Left lobe of liver (tissue), 2 donors: ENCODE results near the gene RERE. TPM values are rescaled to one million over a fixed set of nuclear protein-coding genes. Genes with fewer than 3 reads are reported as not detected.

ENCODE experiments used
- ATAC-seq: fragments of 200-7000 bp; cut with Tn5 transposase; one replicate; pipeline ENCODE4 v1.9.1; 2020; ENCODE audit warnings: mild to moderate bottlenecking, moderate library complexity
- DNase-seq: peaks from one replicate; pipeline ENCODE4 v3.0.0-alpha.2; 2020; ENCODE audit warnings: low spot score
- total RNA-seq: library from RNA; stranded (reverse); gene quantifications from one replicate; pipeline ENCODE4 v1.2.1, GENCODE V29; 2021
- donor health status: DM: no; HTN: no; CAD: no; lungs with moderate emphysema.
- donor health status: DM: no; HTN: yes; CAD: no.

RERE gene
- total RNA-seq, 1 donor from 2014 or later: 30.9 TPM

DNA sequence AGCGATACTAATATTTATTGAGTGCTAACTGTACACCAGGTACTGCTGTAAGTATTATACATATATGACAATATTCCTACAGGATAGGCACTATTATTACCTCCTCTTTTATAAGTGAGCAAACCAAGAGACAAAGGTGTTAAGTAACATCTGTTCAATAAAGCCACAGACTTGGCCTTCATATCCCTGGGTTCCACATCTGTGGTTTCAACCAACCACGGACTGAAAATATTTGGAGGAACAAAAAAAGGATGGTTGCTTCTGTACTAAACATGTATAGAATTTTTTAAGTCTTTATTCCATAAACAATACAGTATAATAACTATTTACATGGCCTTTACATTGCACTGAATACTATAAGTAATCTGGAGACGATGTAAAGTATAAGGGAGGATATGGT, 95.1 kb downstream of the RERE start:
- DNase-seq (no peak), ATAC-seq (no peak)

DNA sequence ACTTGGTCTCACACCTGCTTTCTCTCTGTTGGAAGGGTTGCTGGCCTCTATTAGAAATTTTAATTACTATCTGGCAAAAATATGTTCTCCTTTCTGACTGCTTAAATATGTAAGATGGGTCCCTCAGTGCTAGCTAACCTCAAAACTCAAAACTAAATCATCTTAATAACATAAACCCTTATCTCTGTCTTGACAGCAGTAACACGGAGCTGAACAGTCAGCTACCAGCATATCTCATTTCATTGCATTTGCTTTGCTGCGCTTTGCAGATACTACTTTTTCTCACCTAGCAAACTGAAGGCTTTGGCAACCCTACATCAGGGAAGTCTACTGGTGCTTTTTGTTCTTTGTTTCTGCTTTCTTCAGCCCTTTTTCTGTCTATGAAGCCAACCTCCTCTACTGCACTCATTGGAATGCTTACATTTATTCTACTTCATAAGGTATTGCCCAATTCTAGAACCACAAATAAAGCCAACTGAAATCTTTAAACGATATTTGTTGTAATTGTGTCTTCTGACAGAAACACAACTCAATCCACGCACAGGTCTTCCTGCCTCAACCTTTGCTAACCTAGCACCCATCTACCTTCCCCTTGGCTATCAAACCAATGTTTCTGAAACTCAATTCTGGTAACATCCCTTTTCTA, 95.6 kb downstream of the RERE start:
- ATAC-seq (no peak), DNase-seq (no peak)

DNA sequence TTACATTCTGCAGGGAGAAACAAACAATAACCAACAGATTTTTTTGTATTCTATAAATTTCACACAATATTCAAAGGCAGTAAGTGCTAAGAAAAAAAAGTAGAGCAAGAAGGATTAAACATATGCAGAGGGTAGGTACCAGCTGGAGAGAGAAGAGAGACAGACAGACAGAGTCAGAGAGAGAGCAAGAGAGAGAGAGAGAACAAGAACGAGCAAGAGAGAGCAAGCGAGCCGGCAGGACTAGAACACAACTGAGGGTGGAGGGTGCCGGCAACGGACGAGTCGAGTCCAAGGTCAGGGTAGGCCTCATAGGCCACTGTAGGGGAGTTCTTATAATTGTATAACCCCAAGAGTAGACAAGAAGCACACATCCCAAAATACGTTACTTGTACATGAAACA, 97.1 kb downstream of the RERE start:
- ATAC-seq: no peak
- no peak for DNase-seq

DNA sequence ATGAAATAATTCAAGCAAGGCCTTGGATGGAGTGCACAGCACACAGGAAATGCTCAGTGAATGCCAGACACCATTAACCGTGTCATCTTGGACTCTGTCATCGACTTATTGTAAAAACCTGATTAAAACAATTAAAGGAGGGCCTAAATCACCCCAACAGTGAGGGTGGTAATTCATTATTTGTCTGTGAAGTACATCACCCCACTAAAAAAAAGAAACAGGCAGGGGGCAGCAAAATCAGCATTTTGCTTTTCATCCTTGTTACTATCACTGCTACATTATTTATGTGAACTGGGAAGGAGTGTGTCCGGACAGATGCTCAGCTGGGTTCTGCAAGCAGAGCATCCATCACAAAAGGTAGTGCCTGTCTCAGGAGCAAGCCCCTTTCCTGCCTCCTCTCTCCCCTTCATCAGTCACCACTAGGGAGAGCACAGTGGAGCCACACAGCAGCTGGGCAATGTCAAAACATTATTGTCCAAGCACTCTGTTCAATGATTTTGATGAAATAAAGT, 98.5 kb downstream of the RERE start:
- no peak for ATAC-seq
- DNase-seq: no peak

DNA sequence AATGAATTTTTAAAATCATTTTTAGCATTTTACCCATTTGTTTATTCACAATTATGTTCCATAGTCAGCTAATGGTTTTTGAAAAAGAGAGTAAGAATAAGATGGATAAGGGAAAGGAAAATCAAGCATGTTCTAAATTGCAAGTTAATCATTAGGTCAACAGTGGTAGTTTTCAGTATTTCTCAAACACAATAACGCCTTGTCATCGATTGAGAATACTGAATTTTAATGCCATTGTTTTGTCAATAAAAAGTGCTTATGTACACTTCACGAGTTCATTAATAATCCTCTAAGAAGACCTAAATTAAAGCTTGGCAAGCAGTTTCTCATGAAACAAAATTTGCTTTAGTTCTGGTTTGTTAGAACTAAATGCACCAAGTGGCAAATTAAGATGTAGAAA, 100.3 kb downstream of the RERE start:
- no peak for ATAC-seq
- DNase-seq: no peak

DNA sequence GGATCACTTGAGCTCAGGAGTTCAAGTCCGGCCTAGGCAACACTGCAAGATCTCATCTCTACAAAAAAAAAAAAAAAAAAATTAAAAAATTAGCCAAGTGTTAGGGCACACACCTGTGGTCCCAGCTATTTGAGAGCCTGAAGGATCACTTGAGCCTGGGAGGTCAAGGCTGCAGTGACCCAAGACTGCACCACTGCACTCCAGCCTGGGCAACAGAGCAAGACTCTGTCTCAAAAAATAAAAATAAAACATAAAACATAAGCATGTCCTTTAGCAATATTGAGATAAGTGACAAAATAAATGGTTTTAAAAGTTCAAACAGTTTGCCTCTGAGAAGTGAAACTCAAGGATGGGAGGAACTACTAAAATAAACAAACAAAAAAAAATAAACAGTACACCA, 101.2 kb downstream of the RERE start:
- no peak for DNase-seq
- ATAC-seq: no peak

DNA sequence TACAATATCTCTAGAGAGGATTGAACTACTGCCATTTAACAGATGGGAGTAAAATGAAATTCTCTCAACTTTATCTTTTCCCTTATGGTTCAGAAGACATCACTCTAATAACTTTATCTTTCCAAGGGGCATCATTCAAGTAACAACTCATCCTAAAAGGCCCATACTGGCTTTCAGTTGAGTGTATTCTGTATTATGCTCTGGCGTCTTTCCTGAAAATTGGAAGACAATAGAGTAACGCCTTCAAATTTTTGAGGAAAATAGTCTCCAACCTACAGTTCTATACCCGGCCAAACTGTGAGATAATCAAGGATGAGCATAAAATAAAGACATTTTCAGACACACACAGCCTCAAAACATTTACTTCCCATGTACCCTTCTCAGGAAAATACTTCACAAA, 103.3 kb downstream of the RERE start:
- ATAC-seq: no peak
- DNase-seq: no peak

DNA sequence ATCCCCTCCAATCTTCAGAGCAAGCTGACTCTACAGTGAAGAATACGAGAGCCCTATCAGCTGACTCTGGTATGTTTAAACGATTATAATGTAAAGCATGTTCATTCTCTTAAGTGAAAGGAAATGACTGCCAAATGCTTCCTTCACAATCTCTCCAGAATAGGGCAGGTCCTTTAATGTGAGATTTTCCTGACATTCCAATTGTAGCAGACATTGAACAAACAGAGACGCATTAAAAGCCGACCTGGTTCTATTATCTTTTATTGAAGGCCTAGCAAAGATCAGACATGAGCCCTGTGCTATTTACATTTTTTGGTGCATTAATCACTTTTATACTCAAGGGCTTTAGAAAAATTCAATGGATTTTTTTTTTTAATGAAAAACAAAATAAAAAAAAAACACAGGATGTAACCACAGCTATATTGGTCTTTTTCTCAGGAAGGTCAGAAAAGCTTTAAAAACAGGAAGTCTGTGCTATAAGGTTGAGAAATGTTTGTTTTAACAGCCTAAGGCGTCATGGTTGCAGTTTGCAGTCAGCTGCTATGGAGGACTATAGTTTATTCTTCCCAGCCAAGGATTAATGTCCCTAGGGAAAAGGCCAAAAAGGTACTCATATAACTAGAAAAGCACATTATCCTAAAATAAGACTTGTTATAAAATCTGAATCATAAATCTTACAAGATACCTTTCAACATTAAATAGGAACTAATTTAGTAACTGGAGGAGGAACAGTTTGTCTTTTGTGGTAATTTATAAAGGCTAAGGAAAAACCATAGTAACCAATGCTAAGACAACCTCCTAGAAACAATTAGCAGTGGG, 104.8 kb downstream of the RERE start:
- no peak for DNase-seq
- ATAC-seq: peak; percentile 60

DNA sequence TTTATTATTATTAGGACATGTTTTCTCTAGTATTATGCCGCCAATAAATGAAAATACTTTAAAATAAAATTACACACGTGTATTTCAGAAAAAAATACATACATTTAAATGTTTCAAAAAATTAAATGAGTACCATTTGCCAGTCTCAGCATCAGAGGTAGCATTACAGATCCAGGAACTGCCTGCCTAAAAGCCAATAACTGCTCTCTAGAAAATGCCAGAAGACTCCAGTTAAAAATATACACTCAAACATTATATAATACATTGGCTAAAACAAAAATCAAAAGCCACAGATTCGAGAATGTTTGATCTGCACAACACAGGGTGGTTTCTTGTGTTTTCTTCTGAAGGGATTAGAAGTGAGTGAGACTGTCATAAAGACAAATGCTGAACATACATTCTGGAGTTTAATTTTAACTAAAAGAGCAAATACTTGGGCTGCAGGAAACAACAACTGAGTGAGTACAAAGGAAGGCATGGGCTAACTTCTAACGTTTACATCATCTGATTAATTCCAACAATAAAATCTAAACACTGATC, 105.5 kb downstream of the RERE start:
- DNase-seq (no peak), ATAC-seq (peak; percentile 38)

DNA sequence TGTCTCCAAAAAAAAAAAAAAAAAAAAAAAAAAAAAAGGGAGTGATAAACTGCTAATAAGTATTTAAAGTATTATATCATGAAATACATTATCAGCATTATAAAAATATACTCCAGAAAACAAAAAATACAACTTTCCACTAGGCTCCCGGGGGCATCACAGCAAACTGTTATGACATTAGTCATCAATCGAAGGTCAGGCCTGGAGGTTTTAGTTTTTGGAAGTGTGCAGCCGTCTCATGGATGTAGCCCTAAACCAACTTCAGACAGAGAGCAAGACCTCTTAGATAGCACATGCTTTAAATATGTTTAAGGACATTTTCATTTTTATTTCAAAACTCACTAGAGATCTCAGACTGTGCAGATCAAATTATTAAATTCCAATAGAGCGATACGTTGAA, 106.3 kb downstream of the RERE start:
- ATAC-seq: no peak
- DNase-seq: no peak

DNA sequence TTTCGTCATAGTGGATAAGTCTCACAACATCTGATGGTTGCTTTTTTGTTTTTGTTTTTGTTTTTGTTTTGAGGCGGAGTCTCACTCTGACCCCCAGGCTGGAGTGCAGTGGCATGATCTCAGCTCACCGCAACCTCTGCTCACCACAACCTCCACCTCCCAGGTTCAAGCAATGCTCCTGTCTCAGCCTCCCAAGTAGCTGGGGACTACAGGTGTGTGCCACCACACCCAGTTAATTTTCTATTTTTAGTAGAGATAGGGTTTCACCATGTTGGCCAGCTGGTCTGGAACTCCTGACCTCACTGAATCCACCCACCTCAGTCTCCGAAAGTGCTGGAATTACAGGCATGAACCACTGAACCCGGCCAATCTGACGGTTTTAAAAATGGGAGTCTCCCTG, 109.2 kb downstream of the RERE start:
- no peak for DNase-seq
- ATAC-seq: no peak

DNA sequence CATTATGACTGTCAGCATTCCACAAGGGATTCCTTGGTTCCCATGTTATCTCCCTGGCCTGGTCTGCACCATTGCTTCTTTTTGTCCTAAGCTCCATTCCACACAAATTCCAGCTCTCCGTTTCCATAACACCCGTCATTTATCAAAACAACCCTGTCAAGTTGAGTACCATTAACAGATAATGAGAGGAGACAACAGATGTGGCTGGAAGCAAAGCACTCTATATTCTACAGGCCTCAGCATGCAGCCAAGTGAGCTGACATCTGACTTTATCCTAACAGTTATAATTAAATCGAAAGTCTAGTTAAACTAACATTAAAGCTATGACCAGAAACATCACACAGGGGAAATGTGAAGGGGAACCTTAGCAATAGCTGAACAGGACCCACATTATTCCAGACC, 110.4 kb downstream of the RERE start:
- DNase-seq: no peak
- no peak for ATAC-seq

DNA sequence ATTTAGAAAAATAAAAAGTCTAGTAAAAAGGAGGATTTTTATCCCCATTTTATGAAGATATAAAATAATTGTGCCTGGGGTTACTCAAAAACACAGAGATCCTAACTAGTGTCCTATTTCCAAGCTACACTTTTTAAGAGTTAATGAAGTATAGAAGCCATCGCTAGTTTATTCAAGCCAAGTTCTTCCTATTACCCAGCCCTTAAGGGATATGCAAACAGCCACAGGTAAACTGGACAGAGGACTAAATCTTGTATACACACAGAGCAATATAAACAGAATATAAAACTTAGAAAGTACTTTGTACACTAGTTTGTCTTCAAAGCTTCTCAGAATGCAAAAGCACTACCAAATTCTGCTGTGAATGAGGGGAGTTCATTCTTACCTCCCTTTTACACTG, 111.1 kb downstream of the RERE start:
- no peak for ATAC-seq
- no peak for DNase-seq

DNA sequence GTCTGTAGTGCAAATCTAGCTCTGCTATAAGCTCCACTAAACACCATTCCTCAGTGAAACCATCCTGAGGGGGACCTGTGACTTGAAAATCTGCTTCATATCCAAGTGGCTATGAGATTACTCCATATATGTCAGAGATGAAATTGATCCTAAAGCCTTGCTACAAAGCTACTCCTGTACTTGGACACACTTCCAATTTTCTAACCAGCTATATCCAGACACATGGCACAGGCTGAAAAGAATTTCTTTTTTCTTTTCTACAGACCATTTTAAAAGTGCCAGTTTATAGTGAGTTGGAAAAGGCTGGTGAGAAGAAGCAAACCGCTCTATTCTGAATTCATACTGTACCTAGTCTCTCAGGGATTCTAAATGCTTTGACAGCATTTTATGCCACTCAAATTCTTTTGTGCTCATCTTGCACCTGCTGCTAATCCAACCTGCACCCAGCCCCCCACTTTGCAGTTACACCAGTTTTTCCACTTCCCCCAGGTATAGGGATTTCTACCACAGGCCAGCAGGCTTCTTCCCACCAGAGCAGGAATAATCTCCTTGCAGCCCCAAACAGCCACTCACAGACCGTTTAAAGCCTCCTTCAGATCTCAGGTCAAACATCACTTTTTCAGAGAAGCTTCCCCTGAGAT, 112.5 kb downstream of the RERE start:
- DNase-seq: no peak

DNA sequence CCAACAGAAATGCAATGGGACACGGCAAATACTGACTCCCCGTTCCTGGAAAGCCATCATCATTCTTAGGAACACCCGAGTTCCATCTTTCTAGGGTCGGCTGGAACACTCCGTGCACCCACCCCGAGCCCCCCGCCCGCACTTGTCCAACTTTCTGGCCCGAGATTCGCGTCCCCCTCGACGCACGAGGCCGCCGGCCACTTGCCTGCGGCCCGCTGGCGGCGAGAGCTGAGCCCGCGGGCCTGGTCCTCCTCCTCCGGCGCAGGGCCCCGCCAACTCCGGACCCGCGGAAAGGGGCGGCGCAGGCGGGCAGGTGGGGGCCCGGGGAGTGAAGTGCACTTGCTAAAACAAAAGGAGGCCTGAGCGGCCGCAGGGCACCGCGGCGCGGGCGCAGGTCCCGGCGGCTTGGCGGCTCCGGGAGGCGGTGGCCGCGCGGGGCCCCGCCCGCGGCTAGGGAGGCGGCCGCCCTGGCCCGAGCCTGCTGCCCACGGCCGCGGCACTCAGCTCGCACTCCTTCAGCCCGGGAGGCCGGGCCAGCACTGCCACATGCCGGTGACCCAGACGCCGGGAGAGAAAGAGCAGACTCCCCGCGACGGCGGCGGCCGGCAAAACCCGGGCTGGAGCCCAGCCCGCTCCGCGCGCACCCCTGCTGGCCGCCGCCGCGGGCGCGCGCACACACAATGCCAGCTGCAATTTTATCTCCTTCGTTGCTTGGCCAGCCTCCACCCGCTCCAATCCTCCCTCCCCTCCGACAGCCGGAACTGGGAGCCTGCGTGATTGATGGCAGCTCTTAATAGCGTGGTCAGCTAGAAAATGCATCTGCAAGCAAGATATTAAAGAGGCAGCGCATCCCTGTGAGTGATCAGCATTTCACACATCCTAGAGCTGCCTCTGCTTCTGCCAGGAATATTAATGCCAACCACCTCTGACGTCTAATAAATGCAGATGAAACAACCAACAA, 114.3 kb downstream of the RERE start:
- DNase-seq (peak; percentile 95), ATAC-seq (peak; percentile 93)

More for the DNA sequence above, 112.5 kb downstream of the RERE start:
- ATAC-seq: no peak

DNA sequence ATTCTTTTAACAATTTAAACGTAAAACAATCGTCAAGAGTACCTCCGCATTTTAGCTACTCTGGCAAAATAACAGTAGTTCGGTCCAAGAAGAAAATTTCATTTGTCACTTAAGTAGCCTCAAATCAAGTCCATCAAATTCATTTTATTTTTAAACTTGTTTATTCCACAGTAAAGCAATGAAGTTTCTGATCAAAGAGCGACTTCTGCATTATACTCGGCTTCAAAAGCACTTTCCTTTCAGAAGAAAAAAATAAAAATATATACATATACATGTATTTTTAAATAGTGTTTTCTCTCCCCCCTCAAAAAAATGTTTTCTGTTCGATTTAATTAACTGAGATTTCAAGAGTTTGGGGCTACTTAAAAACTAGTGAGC, 115.0 kb downstream of the RERE start:
- DNase-seq: no peak

DNA sequence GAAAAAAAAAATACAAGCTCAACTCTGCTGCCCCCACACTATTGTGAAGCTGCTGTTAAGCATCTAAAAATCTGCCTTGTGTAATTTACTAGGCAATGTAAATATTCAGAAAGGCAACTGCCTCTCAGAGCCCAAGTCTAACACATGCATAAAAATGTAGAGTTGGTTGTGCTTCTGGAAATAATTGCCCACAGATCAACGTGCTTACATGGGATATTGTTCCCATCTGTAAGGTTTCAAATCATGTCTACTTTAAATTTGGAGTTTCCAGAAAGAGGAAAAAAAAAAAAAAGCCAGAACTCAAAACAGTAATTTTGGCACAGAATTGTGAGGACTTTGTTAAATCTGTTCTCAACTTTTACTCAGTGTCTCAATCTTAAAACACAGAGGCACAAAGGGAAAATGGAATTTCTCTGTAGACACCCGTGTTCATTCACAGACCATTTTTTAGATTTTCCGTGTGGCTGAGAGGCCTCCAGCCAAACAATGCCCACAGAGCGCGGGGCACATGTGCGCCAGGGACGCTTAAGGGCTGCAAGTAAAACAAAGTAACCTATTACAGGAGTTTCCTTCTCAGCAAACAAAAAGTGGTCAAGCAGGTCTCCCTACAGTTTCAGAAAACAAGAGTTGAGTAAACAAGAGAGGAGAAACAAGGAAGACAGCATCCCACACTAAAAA, 115.5 kb downstream of the RERE start:
- ATAC-seq (no peak), DNase-seq (no peak)

More for the DNA sequence above, 115.0 kb downstream of the RERE start:
- no peak for ATAC-seq

DNA sequence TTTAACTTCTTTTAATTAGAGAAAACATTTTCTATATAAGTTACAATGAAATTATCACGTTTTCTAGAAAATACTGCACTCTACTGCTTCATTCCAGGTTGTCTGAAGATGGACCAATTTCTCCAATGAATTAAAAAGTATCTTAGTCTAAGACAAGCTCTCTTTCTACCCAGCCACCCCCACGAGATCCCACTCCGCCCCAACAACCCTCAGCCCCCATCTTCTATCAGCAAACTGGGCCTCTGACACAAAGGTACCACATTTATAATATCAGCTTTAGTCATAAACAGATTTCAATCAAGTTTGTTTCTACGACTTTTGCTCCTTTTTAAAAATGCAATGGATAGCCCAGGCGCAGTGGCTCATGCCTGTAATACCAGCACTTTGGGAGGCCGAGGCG, 117.8 kb downstream of the RERE start:
- ATAC-seq (no peak), DNase-seq (no peak)

DNA sequence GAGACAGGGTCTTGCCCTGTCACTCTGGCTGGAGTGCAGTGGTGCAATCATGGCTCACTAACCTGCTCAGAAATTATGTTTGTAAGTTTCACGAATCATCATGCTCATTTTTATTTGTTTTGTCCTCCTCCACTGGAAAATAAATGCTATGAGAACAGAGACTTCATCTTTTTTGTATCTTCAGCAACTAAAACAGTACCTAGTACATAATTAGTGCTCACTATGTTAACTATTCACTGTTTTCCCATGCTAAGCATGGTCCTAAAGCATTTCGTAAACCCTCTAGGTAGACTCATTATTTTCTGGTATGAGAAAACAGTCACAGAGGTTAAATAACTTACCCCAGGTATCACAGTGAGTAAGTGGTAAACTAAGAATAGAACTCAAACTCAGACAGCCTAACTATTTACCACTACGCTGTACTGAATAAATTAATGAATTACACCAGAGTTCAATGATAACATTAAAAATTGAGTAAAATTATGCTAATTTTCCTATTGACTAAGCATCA, 118.4 kb downstream of the RERE start:
- ATAC-seq (no peak), DNase-seq (no peak)
